NCI-H2081 (cell line): ENCODE data around the gene PODN.

Experiments used
- DNase-seq, 2 experiments: peaks; one replicate each; lab custom pipeline; 2025; lab: John Stamatoyannopoulos, UW

The PODN gene

GRCh38 chr1:53061859-53062707 is at the start of gene PODN:
PODN (plus strand) TSS chr1:53062213; CDS start chr1:53069856, 7,643 bp downstream.
- no peak for DNase-seq

- DNase-seq: peak; percentile 78 to 96
These were observed 47.1 kb upstream of the PODN start for GRCh38 chr1:53014791-53015507.

- no peak for DNase-seq
These were observed 46.5 kb upstream of the PODN start for GRCh38 chr1:53015508-53015860.

- DNase-seq: no peak
These were observed 45.3 kb upstream of the PODN start for GRCh38 chr1:53016705-53017104.

- no peak for DNase-seq
These were observed 41.4 kb upstream of the PODN start for GRCh38 chr1:53020588-53020987.

- no peak for DNase-seq
These were observed 39.8 kb upstream of the PODN start for GRCh38 chr1:53022179-53022578.

GRCh38 chr1:53023546-53023945 is 38.5 kb upstream of the PODN start:
- DNase-seq: no peak

- no peak for DNase-seq
These were observed 37.9 kb upstream of the PODN start for GRCh38 chr1:53024117-53024516.

- no peak for DNase-seq
These were observed 36.8 kb upstream of the PODN start for GRCh38 chr1:53025034-53025768.

GRCh38 chr1:53025769-53026112 is 36.3 kb upstream of the PODN start:
- no peak for DNase-seq

- DNase-seq: no peak
These were observed 35.8 kb upstream of the PODN start for GRCh38 chr1:53026254-53026653.

GRCh38 chr1:53031732-53032131 is 30.3 kb upstream of the PODN start:
- no peak for DNase-seq

- peak in 1 of 2 experiments; percentile 7 for DNase-seq
These were observed 24.9 kb upstream of the PODN start for GRCh38 chr1:53037159-53037558.

GRCh38 chr1:53038566-53038965 is 23.4 kb upstream of the PODN start:
- no peak for DNase-seq

GRCh38 chr1:53043271-53043670 is 18.7 kb upstream of the PODN start:
- DNase-seq: no peak

- no peak for DNase-seq
These were observed 17.1 kb upstream of the PODN start for GRCh38 chr1:53044926-53045325.

GRCh38 chr1:53046930-53047329 is 15.1 kb upstream of the PODN start:
- DNase-seq: peak in 1 of 2 experiments; percentile 49

GRCh38 chr1:53047737-53048736 is 14.0 kb upstream of the PODN start:
- DNase-seq: peak in 1 of 2 experiments; percentile 59

GRCh38 chr1:53048960-53049573 is 12.9 kb upstream of the PODN start:
- DNase-seq: no peak

- no peak for DNase-seq
These were observed 12.4 kb upstream of the PODN start for GRCh38 chr1:53049574-53049967.

- DNase-seq: no peak
These were observed 11.7 kb upstream of the PODN start for GRCh38 chr1:53050310-53050709.
